Ovary (tissue), 10 donors: ENCODE data around the gene C11orf91. TPM values are rescaled to one million over a fixed set of nuclear protein-coding genes. Genes with fewer than 3 reads are reported as not detected.

Experiments used
- DNase-seq, 5 donors: peaks; one replicate each; pipeline ENCODE4 v3.0.0-alpha.2; 2019 to 2020
- H3K27ac ChIP-seq, 2 donors: fragments of 200-600 bp; one replicate each; pipeline versions ENCODE4 v1.5.1 to v1.8.0; 2019 to 2022
- H3K27me3 ChIP-seq: fragments of 200-600 bp; one replicate; pipeline ENCODE4 v1.8.0; 2022
- H3K36me3 ChIP-seq: fragments of 200-600 bp; sonication (generic); one replicate; pipeline ENCODE4 v1.5.1; 2019
- H3K4me1 ChIP-seq: one replicate; pipeline ENCODE4 v1.8.1; 2013; ENCODE audit warnings: mild to moderate bottlenecking, moderate library complexity; ENCODE audit not compliant: insufficient read depth
- H3K4me3 ChIP-seq: fragments of 200-600 bp; sonication (generic); one replicate; pipeline ENCODE4 v1.5.1; 2017
- H3K9me3 ChIP-seq, 2 donors: fragments of 200-600 bp in 1 of 2; sonication (generic) in 1 of 2; one replicate each; pipeline versions ENCODE4 v1.5.1 to v1.8.1; 2013 to 2019; ENCODE audit warnings: mild to moderate bottlenecking in 1 of 2, moderate library complexity in 1 of 2
- CTCF ChIP-seq, 3 donors: fragments of 450-650 bp in 2 of 3; fragments of 200-600 bp in 1 of 3; IDR thresholded peaks; one replicate each; pipeline versions ENCODE4 v1.5.1 to v1.8.0; 2016 to 2022; ENCODE audit warnings: antibody characterized with exemption in 3 of 3, mild to moderate bottlenecking in 1 of 3
- EP300 ChIP-seq: sonication (generic); formaldehyde crosslinking; IDR thresholded peaks from one replicate; pipeline ENCODE4 v1.6.1; 2017; ENCODE audit warnings: antibody characterized with exemption
- POLR2A ChIP-seq: fragments of 450-650 bp; IDR thresholded peaks from one replicate; pipeline ENCODE4 v1.6.1; 2017; ENCODE audit warnings: antibody characterized with exemption, mild to moderate bottlenecking, moderate library complexity
- WGBS, 3 donors: extraction: QIAGEN DNeasy Blood & Tissue Kit in 1 of 3; methylation state at CpG; one replicate each; pipeline versions ENCODE4 v1.1.5 to v1.1.7; 2013 to 2017; 5-methylcytosine and 5-hydroxymethylcytosine counted together
- intact Hi-C, 4 donors: fragments of 100-400 bp; cut with DNase I; formaldehyde crosslinking; loops; one replicate each; pipeline versions ENCODE4 v1.11.0 to v1.15.1; 2022 to 2023
- long read RNA-seq, 3 donors: library from polyadenylated mRNA in 2 of 3; unstranded in 2 of 3; transcript quantifications; one replicate each; pipeline ENCODE4 v2.0.0 and lab custom pipeline, GENCODE V29; 2021 to 2026
- polyA plus RNA-seq, 2 donors: library from polyadenylated mRNA; stranded (reverse); fragments of 200-250 nt in 1 of 2; fragments of 350-450 nt in 1 of 2; fragmentation: Illumina TruSeq in 1 of 2; extraction: RNeasy Lipid Tissue Mini Kit (QIAGEN cat#74804) in 1 of 2; gene quantifications; one replicate each; pipeline ENCODE4 v1.2.3, GENCODE V29; 2013 to 2014
- total RNA-seq, 7 donors: library from RNA; depleted of rRNA in 2 of 7; stranded (reverse); fragments of >200 nt in 2 of 7; fragmentation: NEBNext Ultra II Directional in 3 of 7; extraction: Animal tissue kit (Norgen Biotek cat#: 25700) in 3 of 7; gene quantifications; one replicate each; pipeline versions ENCODE4 v1.1.0 to v1.2.4, GENCODE V29; 2016 to 2023
- donor health status: DM: no; HTN: no; CAD: no; lungs with moderate emphysema.
- donor health status: DM: no; HTN: no; CAD: no.
- donor health status: Bipolar disorder and iron deficiency.
- donor health status: DM: yes; HTN: yes; CAD: no.
- donor health status: DM: no; HTN: no; CAD: no.
- donor health status: DM: yes; HTN: yes; CAD: no.

C11orf91 gene, protein sequence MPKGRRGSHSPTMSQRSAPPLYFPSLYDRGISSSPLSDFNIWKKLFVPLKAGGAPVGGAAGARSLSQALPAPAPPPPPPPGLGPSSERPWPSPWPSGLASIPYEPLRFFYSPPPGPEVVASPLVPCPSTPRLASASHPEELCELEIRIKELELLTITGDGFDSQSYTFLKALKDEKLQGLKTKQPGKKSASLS
- total RNA-seq (under 1 TPM in 1 of 7 donors, not detected in 6; 0.61 TPM), polyA plus RNA-seq (not detected)
- long read RNA-seq, donor 1, result 0 reads
- long read RNA-seq, donor 2, partial matches to known transcripts, result 0 of 2 reads
- long read RNA-seq, donor 2, other reads (novel, unspliced or antisense), result 0 of 2 reads
- long read RNA-seq, donor 3, result 0 reads

GRCh38 chr11:33700502-33701271, at the start of gene C11orf91:
TSS of gene C11orf91 (minus strand) at chr11:33700826. CDS start at chr11:33700740, 86 bp downstream.
- no peaks in the 10 kb centered on the region for H3K27me3 ChIP-seq
- H3K27ac ChIP-seq, result peak within 1 kb of the TSS; percentile 53 to 56
- DNase-seq, result peak; percentile 97 to 99 (median 99)
- no peak for TF ChIP-seq CTCF (IDR thresholded peaks at IDR 0.05)
- TF ChIP-seq EP300, result no peak
- TF ChIP-seq POLR2A, result peak; percentile 33
- peak within 1 kb of the TSS; percentile 52 for H3K4me3 ChIP-seq
- intact Hi-C loops, result no loop called here
- no peaks in the 10 kb centered on the region for H3K9me3 ChIP-seq
- 0 to 1% (median 1%) methylated on average over 39 to 71 of the region's 72 CpGs for WGBS, 3 donors
- peaks cover 17% of the 10 kb centered on the region for H3K4me1 ChIP-seq
- no peaks in the 10 kb centered on the region for H3K36me3 ChIP-seq

DNA sequence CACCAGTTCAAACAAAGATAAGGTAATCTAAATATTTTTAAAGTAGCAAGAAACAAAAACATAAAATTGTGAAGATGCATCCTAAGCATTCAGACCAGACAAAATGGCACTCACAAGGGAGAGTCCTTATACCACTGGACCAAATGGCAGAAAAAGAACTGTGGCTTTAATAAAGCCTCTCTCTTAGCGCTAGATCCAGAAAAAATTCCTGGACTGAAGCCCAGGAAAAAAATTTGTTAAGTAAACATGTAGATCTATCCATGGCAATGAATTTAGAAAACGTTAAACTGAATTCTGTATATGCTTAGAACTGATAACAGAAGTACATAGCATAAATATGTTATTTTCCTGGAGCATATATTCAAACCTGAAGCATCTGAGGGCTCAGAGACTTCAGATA, 47.4 kb upstream of the C11orf91 start:
- no peaks in the 10 kb centered on the region for H3K9me3 ChIP-seq
- H3K4me1 ChIP-seq, result no peaks in the 10 kb centered on the region
- intact Hi-C loops, result loop anchor here in 1 of 4 donors (10.0 kb wide), 1 partner anchor 383 kb away; no protein-coding TSS in a partner anchor
- no peak for DNase-seq
- H3K27ac ChIP-seq, result no peak overlapping the region
- H3K27me3 ChIP-seq, result no peaks in the 10 kb centered on the region
- TF ChIP-seq CTCF (IDR thresholded peaks at IDR 0.05) (no peak), POLR2A (no peak), EP300 (no peak)
- no peak overlapping the region for H3K4me3 ChIP-seq
- no peaks in the 10 kb centered on the region for H3K36me3 ChIP-seq
- 4 to 11% (median 6%) methylated on average over 2 of the region's 2 CpGs for WGBS, 3 donors

GRCh38 chr11:33743291-33743690, 42.7 kb upstream of the C11orf91 start:
- H3K9me3 ChIP-seq, result no peaks in the 10 kb centered on the region
- no peak overlapping the region for H3K4me3 ChIP-seq
- TF ChIP-seq CTCF (IDR thresholded peaks at IDR 0.05) (no peak), EP300 (no peak), POLR2A (no peak)
- H3K4me1 ChIP-seq, result no peaks in the 10 kb centered on the region
- no peaks in the 10 kb centered on the region for H3K27me3 ChIP-seq
- H3K36me3 ChIP-seq, result no peaks in the 10 kb centered on the region
- intact Hi-C loops, result loop anchor here in 1 of 4 donors (10.0 kb wide), 1 partner anchor 378 kb away; no protein-coding TSS in a partner anchor
- 83 to 90% (median 88%) methylated on average over 5 of the region's 5 CpGs for WGBS, 3 donors
- no peak for DNase-seq
- H3K27ac ChIP-seq, result no peak overlapping the region

DNA sequence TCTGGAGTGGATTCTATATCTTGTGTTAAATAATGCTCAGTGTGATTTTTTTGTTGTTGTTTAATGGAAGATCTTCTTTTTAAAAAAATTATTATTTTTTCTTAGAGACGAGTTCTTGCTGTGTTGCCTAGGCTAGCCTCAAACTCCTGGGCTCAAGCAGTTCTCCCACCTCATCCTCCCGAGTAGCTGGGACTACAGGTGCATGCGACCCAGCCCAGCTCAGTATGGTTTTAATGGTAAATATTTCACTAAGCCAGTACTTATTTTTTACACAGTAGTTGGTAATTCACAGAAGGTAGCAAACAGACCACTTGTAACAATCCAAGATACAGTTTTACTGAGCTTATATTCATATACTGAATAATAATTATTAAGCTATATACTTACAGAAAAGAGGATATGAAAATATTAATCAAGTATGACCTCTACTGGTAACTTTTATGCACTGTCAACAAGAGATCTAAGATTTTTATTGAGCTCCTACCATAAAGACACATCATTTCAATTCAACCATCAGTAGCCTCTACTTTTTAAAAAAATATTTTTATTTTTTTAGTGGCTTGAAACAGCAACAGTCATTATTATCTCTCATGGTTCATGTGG, 41.7 kb upstream of the C11orf91 start:
- no peaks in the 10 kb centered on the region for H3K9me3 ChIP-seq
- H3K27me3 ChIP-seq, result no peaks in the 10 kb centered on the region
- no peaks in the 10 kb centered on the region for H3K4me1 ChIP-seq
- no peak for TF ChIP-seq EP300
- H3K4me3 ChIP-seq, result no peak overlapping the region
- 69 to 73% (median 72%) methylated on average over 3 of the region's 3 CpGs for WGBS, 3 donors
- H3K27ac ChIP-seq, result no peak overlapping the region
- H3K36me3 ChIP-seq, result no peaks in the 10 kb centered on the region
- no peak for DNase-seq
- intact Hi-C loops, result loop anchor here in 1 of 4 donors (10.0 kb wide), 1 partner anchor 378 kb away; no protein-coding TSS in a partner anchor
